ENCODE results near the gene KCNT1.

KCNT1 gene

GRCh38 chr9:135811801-135812200 lies 109.8 kb downstream of the KCNT1 start:
- in situ Hi-C loops (cut with MboI; ENCODE audit: low sequenced_read_pairs, unreplicated experiment): no loop called here
- TF ChIP-seq CTCF (IDR thresholded peaks at IDR 0.05; ENCODE audit: borderline replicate concordance, control extremely low read depth, extremely low read depth, insufficient read depth, missing control alignments): no peak
- DNase-seq (ENCODE audit: low spot score): no peak

DNA sequence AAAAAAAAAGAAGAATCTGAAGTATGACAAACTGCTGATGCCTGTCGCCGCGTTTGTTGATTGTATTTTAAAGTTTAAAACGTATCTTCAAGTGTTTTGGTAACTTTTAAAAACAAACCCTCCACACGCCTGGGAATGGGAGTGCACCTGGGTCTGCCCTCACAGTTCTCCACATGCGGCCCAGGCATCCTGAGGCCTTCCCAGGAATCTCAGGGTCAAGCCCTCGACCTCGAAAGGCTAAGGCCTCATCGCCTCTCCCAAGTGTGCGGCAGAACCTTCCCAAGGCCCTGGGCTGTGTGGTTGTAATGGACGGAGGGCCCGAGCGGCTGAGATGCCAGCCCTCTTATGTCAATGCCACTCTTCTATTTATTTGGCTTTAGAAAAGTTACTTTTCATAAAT lies 111.0 kb downstream of the KCNT1 start:
- no peak for DNase-seq (ENCODE audit: low spot score)
- in situ Hi-C loops (cut with MboI; ENCODE audit: low sequenced_read_pairs, unreplicated experiment): no loop called here
- TF ChIP-seq CTCF (IDR thresholded peaks at IDR 0.05; ENCODE audit: borderline replicate concordance, control extremely low read depth, extremely low read depth, insufficient read depth, missing control alignments): no peak

DNA sequence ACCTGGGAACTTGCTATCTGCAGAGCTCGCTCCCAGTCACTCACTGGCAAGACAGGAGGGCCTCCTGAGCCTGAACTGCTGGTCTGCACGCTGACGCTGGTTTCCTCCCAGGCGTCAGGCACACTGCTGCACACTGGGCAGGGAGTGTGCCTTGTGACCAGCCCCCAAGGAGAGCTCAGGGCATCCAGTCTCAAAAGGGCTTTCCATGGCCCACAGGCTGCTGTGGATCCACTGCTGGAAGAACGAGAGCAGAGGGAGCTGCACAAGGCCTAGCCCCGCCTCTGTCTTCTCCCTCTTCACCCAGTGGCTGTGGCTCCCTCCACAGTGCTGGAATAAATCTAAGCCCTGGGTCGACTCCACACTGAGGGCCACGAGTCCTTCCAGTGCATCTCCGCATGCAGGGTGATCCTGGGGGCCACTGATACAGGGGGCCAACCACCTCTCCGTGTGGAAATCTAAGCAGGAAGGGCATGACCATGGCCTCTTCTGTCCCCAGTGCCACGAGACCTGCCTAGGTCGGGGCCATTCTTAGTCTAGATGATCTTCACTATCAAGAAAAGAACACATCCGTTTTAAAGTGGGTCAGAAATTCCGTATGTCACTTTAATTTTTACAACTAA lies 111.8 kb downstream of the KCNT1 start:
- in situ Hi-C loops (cut with MboI; ENCODE audit: low sequenced_read_pairs, unreplicated experiment): no loop called here
- DNase-seq (ENCODE audit: low spot score): no peak

DNA sequence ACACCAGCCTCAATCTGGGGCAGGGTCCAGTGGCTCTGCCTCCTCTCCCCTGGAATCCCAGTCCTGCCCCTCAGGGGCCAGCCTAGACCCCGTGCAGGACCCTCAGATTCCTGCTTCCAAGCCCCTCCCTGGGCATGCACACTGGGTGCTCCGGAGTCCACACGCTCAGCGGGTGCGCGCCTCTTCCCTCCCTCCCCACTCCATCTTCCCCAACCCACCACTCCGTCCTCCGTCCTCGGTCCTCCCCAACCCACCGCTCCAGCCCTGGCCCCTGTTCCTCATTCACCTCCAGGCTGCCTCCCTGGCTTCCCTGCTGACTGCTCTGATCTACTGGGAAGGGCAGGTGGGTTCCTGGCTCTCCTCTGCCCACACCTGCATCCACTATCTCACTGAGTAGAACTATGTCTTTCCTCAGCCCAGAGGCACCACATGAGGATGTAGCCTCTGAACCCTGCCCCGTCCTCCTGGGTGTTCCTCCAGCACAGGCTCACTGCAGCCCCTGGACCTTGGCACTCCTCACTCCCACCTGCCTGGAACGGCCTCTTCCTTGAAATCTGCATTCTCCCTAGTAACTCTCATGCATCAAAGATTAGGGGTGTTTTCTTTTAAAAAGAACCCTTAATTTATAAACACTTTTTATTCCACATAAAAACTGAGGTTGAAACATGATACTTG lies 112.6 kb downstream of the KCNT1 start:
- in situ Hi-C loops (cut with MboI; ENCODE audit: low sequenced_read_pairs, unreplicated experiment): no loop called here
- DNase-seq (ENCODE audit: low spot score): no peak
- TF ChIP-seq CTCF (IDR thresholded peaks at IDR 0.05; ENCODE audit: borderline replicate concordance, control extremely low read depth, extremely low read depth, insufficient read depth, missing control alignments): no peak

More for the DNA sequence above, 111.8 kb downstream of the KCNT1 start:
- TF ChIP-seq CTCF (IDR thresholded peaks at IDR 0.05; ENCODE audit: borderline replicate concordance, control extremely low read depth, extremely low read depth, insufficient read depth, missing control alignments): no peak

GRCh38 chr9:135815413-135815812 lies 113.4 kb downstream of the KCNT1 start:
- DNase-seq (ENCODE audit: low spot score): no peak
- TF ChIP-seq CTCF (IDR thresholded peaks at IDR 0.05; ENCODE audit: borderline replicate concordance, control extremely low read depth, extremely low read depth, insufficient read depth, missing control alignments): no peak
- in situ Hi-C loops (cut with MboI; ENCODE audit: low sequenced_read_pairs, unreplicated experiment): no loop called here

DNA sequence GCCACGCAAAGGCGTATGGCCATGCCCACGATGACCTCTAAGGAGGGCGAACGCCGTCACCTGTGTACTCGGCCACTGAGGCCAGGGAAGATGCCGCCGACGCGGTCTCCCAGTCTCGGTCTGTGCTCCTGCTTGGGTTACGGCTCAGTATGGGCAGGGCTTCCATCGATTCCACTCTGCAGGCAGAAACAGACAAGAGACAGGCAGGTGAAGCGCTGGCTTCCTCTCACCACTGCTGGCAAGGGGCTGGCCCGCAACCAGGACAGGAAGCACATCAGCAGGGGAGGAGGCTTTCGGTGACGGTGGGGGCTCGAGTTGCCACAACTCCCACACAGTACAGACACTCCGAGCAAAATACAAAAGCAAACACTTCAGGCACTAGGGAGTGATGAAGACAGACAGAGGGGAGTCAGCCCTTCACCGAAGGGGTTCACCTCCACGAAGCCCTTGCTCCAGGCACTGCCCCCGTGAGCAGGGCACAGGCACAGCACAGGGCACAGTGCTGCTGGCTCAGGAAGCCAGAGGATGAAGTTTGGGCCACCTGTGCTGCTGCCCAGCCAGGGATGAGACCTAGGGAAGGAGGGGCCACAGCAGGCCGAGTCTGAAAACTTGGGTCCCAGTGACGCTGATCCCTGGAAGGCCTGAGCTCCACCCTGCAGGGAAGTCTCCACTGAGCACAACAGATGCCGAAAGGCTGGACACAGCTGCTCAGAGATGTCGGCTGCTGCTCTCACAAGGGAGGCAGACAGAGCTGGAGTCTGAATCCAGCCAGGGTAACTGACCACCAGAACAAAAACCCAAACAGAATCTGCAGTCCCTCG lies 114.1 kb downstream of the KCNT1 start:
- no peak for TF ChIP-seq CTCF (IDR thresholded peaks at IDR 0.05; ENCODE audit: borderline replicate concordance, control extremely low read depth, extremely low read depth, insufficient read depth, missing control alignments)
- in situ Hi-C loops (cut with MboI; ENCODE audit: low sequenced_read_pairs, unreplicated experiment): no loop called here

More for the DNA sequence above, 114.1 kb downstream of the KCNT1 start:
- no peak for DNase-seq (ENCODE audit: low spot score)

Data from GM13976 (cell line).